Left ventricle myocardium inferior (tissue), 1 donor: ENCODE results near the gene P2RY14. TPM values are rescaled to one million over a fixed set of nuclear protein-coding genes. Genes with fewer than 3 reads are reported as not detected.

Experiments used
- DNase-seq: peaks from one replicate; pipeline ENCODE4 v3.0.0-alpha.2; 2020
- H3K27ac ChIP-seq: fragments of 200-600 bp; replicated peaks from 2 replicates; pipeline ENCODE4 v1.8.0; 2021
- H3K27me3 ChIP-seq: fragments of 200-600 bp; 2 replicates; pipeline ENCODE4 v1.8.0; 2021; ENCODE audit warnings: low read depth
- H3K36me3 ChIP-seq: fragments of 200-600 bp; 2 replicates; pipeline ENCODE4 v1.8.0; 2021
- H3K4me1 ChIP-seq: fragments of 200-600 bp; 2 replicates; pipeline ENCODE4 v1.8.0; 2021
- H3K4me3 ChIP-seq: fragments of 200-600 bp; 2 replicates; pipeline ENCODE4 v1.8.0; 2021; ENCODE audit warnings: mild to moderate bottlenecking, moderate library complexity
- H3K9me3 ChIP-seq: fragments of 200-600 bp; replicated peaks from 2 replicates; pipeline ENCODE4 v1.8.0; 2021
- CTCF ChIP-seq: fragments of 200-600 bp; IDR thresholded peaks from 2 replicates; pipeline ENCODE4 v1.8.0; 2021; ENCODE audit warnings: antibody characterized with exemption, mild to moderate bottlenecking, borderline replicate concordance
- intact Hi-C: fragments of 100-400 bp; cut with micrococcal nuclease; formaldehyde crosslinking; loops from one replicate; pipeline ENCODE4 v1.11.0; 2022
- total RNA-seq: library from RNA; stranded (reverse); fragmentation: NEBNext Ultra II Directional; extraction: Animal tissue kit (Norgen Biotek cat#: 25700); gene quantifications from one replicate; pipeline ENCODE4 v1.2.1, GENCODE V29; 2021
- donor health status: DM: no; HTN: yes; CAD: no; lungs with severe emphysema.

Gene P2RY14
- total RNA-seq, 1 donor from 2014 or later = 2.9 TPM

- Histone ChIP-seq H3K36me3 (no peaks in the 10 kb centered on the region), H3K4me1 (no peaks in the 10 kb centered on the region), H3K9me3 (no peaks in the 10 kb centered on the region), H3K27ac (no peak overlapping the region), H3K4me3 (no peak overlapping the region), H3K27me3 (no peaks in the 10 kb centered on the region)
- intact Hi-C loops = loop anchor here (2.0 kb wide), 1 partner anchor 113 kb away; no protein-coding TSS in a partner anchor
- DNase-seq = no peak
- TF ChIP-seq CTCF = no peak
Measured at GRCh38 chr3:151169262-151169947, 108.9 kb downstream of the P2RY14 start.

DNA sequence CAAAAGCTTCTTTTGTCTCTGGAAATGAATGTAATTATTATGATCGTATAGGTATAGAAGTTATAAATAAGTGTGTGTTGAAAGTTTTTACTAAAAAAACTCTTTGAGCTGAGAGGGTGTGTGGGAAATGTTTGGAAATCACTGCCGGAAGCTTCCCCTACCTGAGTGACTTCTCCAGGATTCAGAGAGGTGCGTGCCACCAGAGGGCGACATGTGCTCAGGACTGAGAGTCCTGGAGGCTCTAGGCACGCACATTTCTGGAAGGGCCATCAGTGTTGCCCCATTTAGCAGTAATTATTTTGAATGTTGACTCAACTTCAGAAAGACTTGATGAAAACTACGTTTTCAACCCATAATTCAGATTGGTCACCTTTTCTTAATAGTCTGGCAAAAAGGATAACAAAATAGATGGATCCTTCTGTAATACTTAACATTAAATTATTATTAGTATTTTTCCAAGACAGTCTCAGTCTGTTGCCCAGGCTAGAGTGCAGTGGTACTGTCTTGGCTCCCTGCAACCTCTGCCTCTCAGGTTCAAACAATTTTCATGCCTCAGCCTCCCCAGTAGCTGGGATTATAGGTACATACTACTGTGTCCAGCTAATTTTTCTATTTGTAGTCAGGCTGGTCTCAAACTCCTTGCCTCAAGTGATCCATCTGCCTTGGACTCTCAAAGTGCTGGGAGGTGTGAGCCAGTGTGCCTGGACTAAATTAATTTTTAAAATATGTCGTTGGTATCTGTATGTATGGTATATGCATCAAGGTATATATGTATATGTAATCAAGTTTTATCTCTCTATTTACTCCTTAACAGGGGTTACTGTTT is 109.9 kb downstream of the P2RY14 start:
- peak; percentile 85 for TF ChIP-seq CTCF
- Histone ChIP-seq H3K27ac (no peak overlapping the region), H3K36me3 (no peaks in the 10 kb centered on the region), H3K27me3 (no peaks in the 10 kb centered on the region), H3K4me1 (no peaks in the 10 kb centered on the region), H3K9me3 (no peaks in the 10 kb centered on the region), H3K4me3 (no peak overlapping the region)
- intact Hi-C loops = loop anchor here (2.0 kb wide), 1 partner anchor 114 kb away; no protein-coding TSS in a partner anchor
- peak; percentile 78 for DNase-seq

DNA sequence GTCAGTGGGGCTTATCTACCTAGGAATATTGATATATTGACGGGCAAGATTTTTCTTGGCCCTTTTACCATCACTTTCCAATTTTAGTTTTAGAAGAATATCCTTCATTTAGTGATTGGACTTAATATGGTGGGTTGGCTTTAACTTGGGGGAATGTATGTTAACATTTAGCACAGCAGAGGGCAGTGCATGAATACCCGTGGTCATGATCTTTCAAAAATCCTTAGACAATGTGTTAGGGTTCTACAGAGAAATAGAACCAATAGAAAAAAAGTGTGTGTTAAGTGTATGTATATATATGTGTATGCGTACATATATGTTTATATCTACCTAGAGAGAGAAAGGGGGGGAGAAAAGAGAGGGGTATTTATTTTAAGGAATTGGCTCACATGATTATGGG is 112.2 kb downstream of the P2RY14 start:
- Histone ChIP-seq H3K9me3 (no peaks in the 10 kb centered on the region), H3K27me3 (no peaks in the 10 kb centered on the region), H3K4me3 (no peak overlapping the region), H3K27ac (no peak overlapping the region), H3K4me1 (no peaks in the 10 kb centered on the region), H3K36me3 (no peaks in the 10 kb centered on the region)
- intact Hi-C loops = no loop called here
- DNase-seq = no peak
- TF ChIP-seq CTCF = no peak

GRCh38 chr3:151165226-151165625 is 113.1 kb downstream of the P2RY14 start:
- H3K4me3 ChIP-seq = no peak overlapping the region
- no peak for DNase-seq
- no peaks in the 10 kb centered on the region for H3K27me3 ChIP-seq
- H3K9me3 ChIP-seq = no peaks in the 10 kb centered on the region
- TF ChIP-seq CTCF = no peak
- intact Hi-C loops = no loop called here
- no peak overlapping the region for H3K27ac ChIP-seq
- H3K36me3 ChIP-seq = no peaks in the 10 kb centered on the region
- H3K4me1 ChIP-seq = no peaks in the 10 kb centered on the region

Other genes starting within 250 kb of the P2RY14 start
- 0.82 TPM for gene MED12L, start 192.9 kb downstream of the P2RY14 start, total RNA-seq
- not detected for gene GPR171, start 75.3 kb downstream of the P2RY14 start, total RNA-seq
- not detected for gene GPR87, start 38.3 kb upstream of the P2RY14 start, total RNA-seq
- 0.96 TPM for gene P2RY13, start 51.0 kb upstream of the P2RY14 start, total RNA-seq
- gene P2RY12, start 106.2 kb upstream of the P2RY14 start, total RNA-seq = 0.74 TPM
- gene IGSF10, start 182.5 kb upstream of the P2RY14 start, total RNA-seq = 3.1 TPM